Measurements from ENCODE around the gene HIF3A.

GRCh38 chr19:46374536-46375475, 78.0 kb downstream of the HIF3A start:
- TF ChIP-seq CTCF (IDR thresholded peaks at IDR 0.05) (no peak), EP300 (IDR thresholded peaks at IDR 0.05) (no peak), POLR2A (IDR thresholded peaks at IDR 0.05; ENCODE audit: low read length) (no peak), REST (IDR thresholded peaks at IDR 0.05) (no peak), PHF8 (IDR thresholded peaks at IDR 0.05; ENCODE audit: borderline replicate concordance, low read depth) (no peak), MAFK (IDR thresholded peaks at IDR 0.05; ENCODE audit: partially characterized antibody) (no peak), E2F6 (IDR thresholded peaks at IDR 0.05; ENCODE audit: borderline replicate concordance, low read depth) (no peak), RAD21 (conservative IDR thresholded peaks at IDR 0.05 in 1 of 2, IDR thresholded peaks at IDR 0.05 in 1 of 2) (no peak), USF2 (IDR thresholded peaks at IDR 0.05) (no peak)

Data from A549 (cell line).